NCI-H526 treated with DMSO at 0.1 percent for 48 hours (cell line): ENCODE data around the gene TBC1D16.

Experiments used
- DNase-seq: peaks from one replicate; lab custom pipeline; 2025; lab: John Stamatoyannopoulos, UW

The TBC1D16 gene

DNA sequence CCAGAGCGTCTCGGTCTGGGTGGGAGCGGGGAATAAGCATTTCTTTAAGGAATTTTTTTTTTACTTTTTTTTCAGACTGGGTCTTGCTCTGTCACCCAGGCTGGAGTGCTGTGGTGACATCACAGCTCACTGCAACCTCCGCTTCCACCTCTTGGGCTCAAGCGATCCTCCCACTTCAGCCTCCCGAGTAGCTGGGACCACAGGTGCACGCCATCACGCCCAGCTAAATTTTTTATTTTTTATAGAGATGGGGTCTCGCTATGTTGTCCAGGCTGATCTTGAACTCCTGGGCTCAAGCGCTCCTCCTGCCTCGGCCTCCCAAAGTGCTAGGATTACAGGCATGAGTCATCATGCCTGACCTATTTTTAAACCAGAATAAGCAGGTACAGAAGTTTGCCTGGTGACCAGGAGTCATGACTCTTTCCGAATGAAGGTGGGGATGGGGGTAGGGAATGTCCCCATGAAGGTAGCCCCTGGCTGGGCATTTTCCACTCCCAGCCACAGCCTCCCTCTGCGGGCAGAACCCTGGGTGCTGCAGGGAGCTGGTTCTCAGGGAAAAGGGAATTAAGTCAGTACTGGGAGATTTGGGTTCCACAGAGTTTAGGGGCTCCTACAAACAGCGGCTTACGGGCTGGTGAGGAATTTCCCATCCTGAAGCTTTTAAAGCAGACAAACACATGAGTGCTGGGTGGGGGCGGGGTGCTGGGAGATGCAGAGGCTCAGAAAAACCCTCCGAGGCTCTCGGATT, 48.3 kb downstream of the TBC1D16 start:
- DNase-seq: no peak

DNA sequence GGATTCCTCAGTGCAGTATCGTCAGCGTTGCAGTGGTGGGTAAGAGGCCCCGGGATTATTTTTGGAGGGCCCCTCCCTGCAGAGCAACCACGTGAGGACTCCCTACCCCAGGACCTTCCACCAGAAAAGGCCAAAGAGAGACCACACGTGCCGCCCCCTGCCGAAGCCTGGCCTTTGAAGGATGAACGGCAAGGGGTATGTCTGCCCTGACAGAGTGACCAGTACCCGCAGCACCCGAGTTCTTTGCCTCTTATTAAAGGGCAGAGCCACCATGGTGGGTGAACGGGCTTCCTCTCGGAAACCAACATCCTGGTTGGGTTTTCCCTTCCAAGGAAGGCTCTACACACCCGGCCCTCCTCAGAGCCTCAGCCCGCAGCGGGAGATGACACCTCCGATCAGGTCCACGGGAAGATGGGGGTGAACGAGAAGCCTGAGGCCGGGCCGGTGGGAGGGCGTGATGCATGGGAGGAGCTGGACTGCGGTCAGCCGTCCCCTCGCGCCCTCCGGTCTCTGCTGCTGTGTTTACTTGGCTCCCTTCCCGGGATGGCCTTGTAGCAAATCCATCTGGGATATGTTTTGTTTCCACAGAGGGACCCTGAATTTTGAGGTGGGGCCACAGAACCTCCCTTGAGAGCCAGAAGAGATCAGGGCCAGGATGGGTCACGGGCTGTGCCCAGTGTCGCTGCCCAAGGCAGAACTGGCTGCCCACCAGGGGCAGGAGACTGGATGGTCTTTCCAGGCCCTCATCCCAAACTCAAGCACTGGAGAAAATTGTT, 49.1 kb downstream of the TBC1D16 start:
- no peak for DNase-seq

DNA sequence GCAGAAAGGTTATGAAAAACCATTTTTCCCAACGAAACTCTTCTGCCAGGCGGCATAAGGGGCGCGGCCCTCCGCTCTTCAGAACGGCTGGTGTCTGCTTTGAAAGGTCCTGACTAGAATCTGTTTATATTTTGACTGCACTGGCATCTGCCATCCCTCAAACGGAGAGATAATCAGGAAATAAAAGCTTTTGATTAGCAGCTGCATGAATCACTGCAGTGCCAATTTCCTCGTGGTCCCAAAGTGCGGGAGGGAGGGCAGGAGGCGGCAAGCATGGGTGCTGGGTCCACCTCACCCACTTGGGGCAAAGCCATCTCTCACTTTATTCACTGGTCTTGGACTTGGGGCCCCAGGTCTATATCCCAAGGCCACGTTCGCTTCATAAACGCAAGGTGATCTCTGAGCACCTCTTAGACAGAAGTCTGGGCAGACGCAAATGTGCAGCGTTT, 49.7 kb downstream of the TBC1D16 start:
- no peak for DNase-seq

DNA sequence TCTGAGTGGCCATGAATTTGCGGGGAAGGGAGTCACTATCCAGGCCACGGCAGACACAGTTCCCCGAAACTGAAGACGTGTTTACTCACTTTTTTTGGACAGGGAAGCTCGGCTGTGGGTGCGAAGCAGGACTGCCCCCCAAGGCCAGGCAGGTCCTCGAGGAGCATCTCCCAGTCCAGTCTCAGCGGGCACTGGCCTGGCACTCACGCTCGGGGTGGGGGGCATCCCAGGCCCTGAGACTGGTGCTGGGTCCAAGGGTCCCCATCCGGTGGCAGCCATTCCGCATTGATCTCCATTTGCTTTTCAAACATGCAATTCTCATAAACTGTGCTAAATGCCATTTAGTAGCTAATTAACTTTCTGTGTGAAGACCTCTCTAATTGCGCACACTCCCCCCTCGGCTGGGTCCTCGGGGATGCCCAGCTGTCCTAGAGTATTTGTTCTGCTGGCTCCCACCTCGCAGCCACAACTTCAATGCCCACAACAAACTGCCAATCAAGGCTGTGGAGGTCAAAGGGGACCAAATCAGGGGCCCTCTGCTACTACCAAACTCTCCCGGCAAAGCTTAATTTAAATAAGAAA, 50.2 kb downstream of the TBC1D16 start:
- no peak for DNase-seq

DNA sequence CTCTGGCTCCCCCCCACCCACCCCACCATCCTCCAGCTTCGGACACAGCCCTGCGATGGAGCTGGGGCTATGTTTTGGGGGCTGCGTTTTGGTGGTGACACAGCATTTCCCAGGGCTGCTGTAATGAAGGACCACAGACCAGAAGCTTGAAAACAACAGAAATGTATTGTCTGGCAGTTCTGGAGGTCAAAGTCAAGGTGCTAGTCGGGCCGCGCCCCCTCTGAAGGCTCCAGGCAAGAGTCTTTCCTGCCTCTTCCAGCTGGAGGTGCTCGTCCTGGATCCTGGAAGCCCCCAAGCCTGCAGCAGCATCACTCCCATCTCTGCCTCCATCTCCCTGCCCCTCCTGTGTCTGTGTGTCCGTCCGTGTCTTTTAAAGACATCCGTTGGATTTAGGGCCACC, 50.8 kb downstream of the TBC1D16 start:
- DNase-seq: no peak

DNA sequence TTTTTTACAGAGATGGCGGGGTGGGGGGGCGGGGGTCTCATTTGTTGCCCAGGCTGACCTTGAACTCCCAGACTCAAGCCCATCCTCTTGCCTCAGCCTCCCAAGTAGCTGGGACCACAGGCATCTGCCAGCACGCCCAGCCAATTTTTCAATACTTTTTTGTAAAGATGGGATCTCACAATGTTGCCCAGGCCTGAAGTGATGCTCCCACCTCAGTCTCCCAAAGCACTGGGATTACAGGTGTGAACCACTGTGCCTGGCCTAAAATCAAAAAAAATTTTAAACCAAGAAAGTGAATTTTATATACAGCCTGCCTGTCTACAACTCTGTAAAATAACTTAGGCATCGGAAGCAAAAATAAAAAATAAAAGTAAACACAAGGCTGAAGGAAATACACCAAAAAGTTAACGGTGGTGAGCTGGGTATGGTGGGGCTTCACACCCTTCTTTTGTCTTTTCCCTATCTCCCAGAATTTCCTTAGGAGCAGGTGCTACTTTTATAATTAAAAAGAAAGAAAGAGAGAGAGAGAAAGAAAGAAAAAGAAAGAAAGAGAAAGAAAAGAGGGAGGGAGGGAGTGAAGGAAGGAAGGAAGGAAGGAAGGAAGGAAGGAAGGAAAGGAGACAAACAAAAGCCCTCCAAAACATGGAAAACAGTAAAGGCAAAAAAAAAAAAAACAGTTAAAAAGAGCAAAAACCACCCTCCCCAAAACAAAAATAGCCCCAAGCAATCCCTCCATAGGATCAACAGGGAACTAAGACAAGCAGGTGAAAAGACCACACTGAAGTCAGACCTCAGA, 51.4 kb downstream of the TBC1D16 start:
- DNase-seq: no peak

DNA sequence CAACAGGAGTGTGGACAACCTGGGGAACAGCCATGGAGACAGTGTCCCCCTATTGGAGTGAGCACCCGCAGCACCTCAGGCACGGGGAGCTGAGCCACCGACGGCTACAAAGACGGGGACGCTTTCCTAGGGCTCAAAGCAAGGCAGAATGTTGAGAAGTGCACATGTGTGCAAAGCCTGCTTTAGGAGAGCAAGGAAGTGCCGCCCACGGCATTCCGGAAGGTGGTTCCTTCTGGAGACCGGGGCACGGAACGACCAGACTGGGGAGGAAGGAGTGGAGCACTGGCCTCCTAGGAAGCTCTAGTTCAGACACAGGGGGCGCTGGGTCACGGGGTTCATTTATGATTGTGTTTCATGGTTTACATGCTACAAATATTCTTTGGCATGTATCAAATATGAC, 52.2 kb downstream of the TBC1D16 start:
- no peak for DNase-seq

DNA sequence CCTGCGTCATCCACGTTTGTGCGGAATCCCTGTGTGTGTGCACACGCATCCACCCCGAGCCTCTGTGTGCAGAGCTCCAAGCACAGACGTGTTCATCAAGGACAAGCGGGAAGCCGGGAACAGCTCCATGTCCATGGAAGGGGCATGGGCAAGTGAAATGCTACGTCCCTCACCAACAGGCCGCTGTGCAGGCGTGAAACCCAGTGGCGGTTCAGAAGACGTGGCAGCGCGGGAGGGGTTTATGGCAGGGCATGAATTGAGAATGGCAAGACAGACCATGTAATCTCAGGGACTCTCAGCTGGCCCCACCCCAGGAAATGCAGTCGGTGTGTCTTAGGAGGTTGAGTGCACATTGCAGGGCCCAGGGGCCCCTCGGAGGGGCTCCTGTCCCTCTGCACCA, 52.7 kb downstream of the TBC1D16 start:
- DNase-seq: no peak

DNA sequence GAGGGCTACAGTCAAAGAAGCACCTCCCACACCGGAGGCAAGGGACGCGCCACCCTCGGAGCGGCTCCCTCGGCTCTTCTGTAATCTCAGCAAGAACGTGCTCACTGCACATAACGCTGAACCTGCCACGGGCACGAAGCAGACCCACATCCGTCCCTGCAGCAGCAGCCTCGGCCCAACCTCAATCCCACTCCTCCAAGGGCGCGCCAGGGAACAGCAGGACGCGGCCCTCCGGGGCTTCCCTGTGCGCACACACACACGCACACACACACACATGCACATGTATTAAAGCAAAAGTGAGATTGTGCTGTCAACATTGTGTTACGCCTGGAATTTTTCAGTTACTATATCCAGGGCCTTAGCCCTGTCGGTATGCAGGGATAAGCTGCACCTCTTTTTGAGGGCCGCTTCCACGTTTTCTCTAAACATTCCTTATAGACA, 54.0 kb downstream of the TBC1D16 start:
- DNase-seq: no peak

DNA sequence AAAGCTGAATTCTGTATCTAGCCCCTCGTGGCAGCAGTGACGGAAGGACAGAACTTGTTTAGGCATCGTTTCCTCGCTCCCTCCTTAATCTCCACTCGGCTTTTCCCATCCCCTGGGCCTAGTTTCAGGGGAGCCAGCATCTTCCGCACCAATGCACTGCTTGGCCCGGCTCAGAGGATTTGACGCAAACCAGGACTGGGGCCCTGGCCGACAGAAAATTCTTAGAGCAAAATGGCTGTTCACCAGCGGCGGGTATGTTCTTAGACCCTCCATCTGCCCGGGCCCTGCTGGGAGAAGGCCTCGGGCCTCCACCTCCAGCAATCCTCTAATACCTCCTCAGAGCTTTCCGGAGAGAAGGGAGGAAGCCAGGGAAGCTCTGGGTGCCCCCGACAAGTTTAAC, 54.6 kb downstream of the TBC1D16 start:
- no peak for DNase-seq

DNA sequence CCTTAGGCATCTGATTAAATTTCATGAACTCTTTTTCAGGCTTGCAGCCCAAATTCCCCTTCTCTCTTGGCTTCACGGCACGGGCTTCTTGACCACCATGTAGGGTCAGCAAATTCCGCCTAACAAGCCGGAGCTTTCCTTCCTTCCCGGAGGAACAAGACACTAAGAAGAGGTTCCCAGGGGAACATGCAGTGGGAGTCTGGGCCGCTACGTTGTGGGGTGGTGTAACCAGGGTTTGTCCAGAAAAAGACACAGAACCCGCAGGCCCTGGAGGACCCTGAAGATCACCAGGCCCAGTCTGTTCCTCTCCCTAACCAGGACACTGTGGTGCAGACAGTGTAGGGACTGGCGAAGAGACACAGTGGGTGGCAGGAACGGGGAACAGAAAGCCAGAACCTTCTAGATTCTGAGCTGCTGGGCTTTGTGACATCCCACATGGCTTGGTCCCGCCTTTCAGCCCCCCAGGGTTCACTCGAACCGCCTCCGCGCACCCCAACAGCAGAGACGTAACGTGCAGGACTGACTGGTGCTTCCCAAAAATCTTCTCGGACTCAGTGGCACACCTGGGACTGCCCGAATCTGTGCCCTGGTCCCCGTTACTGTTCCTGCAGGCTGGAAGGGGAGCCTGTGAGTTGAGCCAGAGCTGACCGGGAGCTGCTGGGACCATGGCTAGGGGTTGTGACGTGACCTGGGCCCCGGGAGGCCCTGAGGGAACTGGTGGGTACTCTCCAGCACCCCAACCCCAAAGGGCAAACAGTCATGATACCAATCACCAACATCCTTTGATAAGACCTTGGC, 55.2 kb downstream of the TBC1D16 start:
- no peak for DNase-seq

DNA sequence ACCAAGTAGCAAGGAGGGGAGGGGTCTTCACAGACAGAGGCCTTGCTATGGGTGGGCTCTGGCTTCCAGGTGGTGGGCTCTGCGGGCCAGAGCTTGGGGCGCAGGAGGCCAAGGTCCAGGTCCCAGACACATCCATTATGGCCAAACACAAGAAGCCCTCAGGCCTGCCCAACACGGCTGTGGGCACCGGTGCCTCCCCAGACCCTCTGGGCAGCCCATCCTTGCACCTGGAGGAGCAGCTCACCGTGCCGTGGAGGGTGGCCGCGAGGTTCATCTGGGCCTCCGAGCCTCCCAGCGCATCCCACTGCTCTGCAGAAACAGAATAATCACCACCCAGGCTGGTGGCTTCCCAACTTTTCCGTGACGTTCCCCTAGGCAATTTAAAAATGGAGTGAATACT, 55.9 kb downstream of the TBC1D16 start:
- DNase-seq: no peak

DNA sequence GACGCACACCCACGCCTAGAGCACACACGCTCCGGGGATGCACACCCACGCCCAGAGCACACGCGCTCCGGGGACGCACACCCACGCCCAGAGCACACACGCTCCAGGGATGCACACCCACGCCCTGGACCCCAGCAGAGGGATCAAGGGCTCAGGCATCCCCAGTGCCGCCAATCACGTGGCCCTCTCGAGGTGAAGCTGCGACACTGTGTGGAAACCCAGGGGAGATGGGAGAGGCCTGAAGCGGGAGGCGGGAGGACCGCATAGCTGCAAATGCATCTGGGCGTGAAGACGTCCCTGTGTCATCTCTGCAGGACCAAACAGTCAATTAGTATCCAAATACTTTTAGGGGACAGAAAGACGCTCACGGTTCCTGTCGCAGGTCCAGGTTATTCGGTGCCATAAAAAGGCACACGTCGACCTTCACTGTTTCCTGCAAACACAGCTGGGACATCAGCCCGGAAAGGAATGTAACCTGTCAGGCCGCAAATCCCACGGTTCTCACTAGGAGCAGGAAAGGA, 56.4 kb downstream of the TBC1D16 start:
- DNase-seq: no peak

DNA sequence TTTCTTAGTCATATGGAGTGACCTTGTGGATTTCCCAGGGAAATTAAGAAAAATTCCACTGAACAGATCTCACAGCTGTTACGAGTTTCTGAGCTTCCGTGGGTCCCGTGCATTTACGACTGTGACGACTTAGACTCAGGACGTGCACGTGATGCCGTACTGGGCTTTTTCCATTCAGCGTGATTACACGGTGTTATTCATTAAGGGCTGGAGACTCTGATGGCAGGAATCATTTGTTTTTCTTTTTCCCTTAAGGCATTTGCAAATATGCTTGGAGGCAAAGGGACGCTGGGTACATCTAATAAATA, 57.2 kb downstream of the TBC1D16 start:
- DNase-seq: no peak

DNA sequence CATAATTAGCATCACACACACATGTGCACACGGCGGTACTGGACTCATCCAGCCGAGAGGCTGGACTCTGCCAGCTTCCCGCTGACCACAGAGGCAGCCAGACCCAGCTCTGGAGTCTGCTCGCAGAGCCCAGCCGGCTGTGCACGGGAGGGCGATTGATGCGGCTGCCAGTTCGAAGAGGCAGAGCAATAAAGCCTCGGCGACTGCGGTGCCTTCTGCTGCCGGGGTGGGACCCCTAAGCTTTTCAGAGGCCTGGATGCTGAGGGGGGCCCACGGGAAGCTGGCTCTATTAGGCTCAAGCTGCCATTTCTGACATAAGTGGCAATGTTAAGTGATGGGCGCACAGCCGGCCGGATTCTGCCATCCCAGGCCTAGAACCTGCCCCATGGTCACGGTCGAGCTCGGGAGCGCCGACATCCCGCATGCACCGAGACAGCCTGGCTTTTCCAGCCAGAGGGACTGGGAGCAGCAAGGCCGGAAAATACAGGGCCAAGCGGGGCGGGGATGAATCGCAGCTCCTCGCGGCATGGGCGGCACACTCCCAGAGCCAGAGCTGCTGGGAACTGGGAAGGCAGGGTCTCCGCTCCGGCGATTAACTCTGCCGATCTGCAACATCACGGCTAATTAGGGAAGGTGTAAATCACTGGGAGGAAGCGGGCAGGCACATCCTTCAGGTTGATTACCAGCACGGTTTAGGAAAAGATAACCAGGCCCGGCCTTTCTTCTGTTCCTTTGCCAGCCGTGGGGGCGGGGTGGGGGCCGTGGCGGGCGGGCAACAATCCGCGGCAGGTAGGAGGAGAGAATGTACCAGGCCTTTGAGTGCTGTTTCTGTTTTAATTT, 57.7 kb downstream of the TBC1D16 start:
- DNase-seq: no peak

DNA sequence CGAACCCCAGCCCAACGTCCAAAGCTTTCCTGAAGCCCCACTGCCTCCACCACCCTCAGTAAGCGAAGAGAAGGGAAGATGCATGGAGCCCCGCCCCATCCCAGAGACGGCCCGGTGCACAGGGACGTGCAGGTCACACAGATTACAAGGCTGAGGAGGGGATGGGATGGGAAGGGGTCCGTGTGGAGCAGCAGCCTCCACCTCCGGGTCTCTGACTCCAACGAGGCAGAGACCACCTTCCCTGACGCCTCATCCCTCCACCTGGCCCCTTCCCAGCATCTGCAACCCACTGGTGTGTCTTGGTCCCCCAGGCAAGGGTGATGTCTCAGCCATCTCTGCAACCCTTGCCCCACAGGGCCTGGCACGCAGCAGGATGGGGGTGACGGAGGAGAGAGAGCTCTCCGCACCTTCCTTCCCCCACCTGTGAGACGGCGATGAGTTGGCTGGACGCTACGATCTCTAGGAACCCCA, 58.5 kb downstream of the TBC1D16 start:
- no peak for DNase-seq

DNA sequence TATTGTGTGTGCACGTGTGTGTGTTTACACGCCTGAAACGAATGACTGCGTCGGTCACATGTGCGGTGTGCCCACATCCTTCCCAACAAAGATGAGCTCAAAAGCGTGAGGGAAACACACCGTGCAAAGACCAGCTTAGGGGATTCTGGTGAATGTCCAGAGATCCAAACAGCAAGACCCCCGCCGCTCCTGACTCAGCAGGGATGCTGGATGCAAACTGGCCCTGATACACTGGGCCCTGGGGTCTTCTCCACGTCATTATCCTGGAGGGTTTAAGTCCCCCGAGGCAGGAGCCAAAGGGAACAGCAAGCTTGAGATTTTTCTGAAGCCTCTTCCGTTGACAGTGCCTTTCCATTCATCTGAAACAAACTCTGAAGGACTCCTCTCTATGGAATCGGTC, 59.2 kb downstream of the TBC1D16 start:
- no peak for DNase-seq

DNA sequence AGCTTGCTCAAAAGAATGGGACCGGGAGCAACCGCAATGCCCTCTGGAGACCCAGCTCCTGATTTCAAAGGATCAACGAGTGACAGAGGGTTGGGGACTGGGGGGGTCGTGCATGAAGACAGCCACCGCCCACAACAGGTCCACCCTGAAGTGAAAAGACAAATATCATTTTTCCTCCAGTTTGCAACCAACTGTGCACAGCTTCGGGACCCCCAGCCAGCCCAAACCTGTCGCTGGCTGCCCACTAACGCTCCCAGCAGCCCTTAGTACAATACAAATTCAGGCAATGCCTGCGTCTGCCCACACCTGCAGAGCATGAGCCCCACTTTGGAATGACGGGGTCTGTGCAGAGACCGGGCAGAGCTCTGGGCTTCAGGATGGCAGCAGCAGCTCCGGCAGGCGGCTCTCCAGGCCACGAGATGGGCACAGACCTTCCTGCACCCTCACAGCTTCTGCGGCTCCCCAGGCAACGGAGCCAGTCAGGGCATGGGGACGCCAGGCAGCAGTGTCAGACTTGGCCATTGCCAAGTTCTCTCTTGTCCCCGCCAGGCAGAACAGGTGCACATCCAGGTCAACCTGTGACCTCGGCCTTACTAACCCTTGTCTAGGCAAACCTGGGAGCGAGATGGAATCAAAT, 60.1 kb downstream of the TBC1D16 start:
- no peak for DNase-seq

DNA sequence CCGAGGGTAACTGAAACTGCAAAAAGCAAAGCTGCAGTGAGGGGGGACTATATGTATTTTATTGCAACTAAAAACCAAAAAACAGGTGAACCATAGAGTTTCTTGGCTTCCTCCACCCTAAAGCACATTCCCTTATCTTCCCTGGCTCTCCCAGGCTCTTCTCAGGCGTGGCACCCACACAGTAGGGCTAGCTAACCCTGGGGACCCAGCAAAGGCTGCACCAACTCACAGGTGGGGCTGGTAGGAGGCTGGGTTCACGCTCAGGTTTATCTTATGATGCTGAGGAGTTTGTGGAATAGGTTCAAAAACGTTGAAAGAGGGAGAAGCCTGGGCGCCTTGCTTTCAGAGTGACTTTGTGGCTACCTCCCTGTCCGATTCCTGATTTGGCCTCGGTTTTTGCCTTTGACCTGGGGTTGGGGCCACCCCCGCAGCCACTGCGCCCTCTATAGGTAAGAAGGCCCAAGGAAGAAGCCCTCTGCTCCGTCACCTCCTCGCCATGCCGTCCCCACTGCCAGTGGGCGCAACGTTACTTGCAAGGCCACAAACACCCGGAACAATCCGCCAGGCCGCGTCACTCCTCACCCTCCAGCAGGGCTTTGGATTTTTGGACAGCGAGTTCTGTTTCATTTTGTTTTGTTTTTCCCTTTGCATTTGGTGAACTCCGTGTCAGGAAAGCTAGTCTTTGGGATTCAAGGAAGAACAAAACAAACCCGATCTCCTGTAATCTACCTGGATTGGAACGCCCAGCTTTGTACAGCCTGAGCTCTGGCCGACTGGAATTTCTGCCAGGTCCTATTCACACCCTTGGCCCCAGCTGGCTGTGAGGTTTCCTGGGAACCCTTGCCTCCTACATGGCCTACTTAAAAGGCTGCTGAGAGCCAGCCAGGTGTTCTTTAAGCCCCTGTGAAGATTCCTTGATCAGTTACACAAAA, 60.8 kb downstream of the TBC1D16 start:
- DNase-seq: no peak
